ENCODE results near the gene AHNAK.

The AHNAK gene

GRCh38 chr11:62404435-62404834 is 142.2 kb downstream of the AHNAK start:
- no peak for TF ChIP-seq CTCF (conservative IDR thresholded peaks at IDR 0.05)
- no peak overlapping the region for H3K27ac ChIP-seq

- H3K27ac ChIP-seq = no peak overlapping the region
- no peak for TF ChIP-seq CTCF (conservative IDR thresholded peaks at IDR 0.05)
Observed at GRCh38 chr11:62402960-62403730, 143.5 kb downstream of the AHNAK start.

- no peak for TF ChIP-seq CTCF (conservative IDR thresholded peaks at IDR 0.05)
- no peak overlapping the region for H3K27ac ChIP-seq
Observed at GRCh38 chr11:62402226-62402959, 144.2 kb downstream of the AHNAK start.

- H3K27ac ChIP-seq = no peak overlapping the region
- no peak for TF ChIP-seq CTCF (conservative IDR thresholded peaks at IDR 0.05)
Observed at GRCh38 chr11:62401811-62402210, 144.8 kb downstream of the AHNAK start.

- TF ChIP-seq CTCF (conservative IDR thresholded peaks at IDR 0.05) = no peak
- no peak overlapping the region for H3K27ac ChIP-seq
Observed at GRCh38 chr11:62401356-62401755, 145.2 kb downstream of the AHNAK start.

- H3K27ac ChIP-seq = no peak overlapping the region
- no peak for TF ChIP-seq CTCF (conservative IDR thresholded peaks at IDR 0.05)
Observed at GRCh38 chr11:62400760-62401159, 145.8 kb downstream of the AHNAK start.

- no peak for TF ChIP-seq CTCF (conservative IDR thresholded peaks at IDR 0.05)
- H3K27ac ChIP-seq = no peak overlapping the region
Observed at GRCh38 chr11:62400281-62400680, 146.3 kb downstream of the AHNAK start.
